HG03097 (cell line): ENCODE results near the gene CNOT6L.
"Not testable (repeated sequence)": the region's sequence is repeated elsewhere in the genome, so short reads cannot be mapped to it uniquely, and the experiment has no call there.

Experiments used
- ATAC-seq: cut with Tn5 transposase; IDR thresholded peaks from one replicate; pipeline ENCODE4 v1.9.1; 2021; ENCODE audit not compliant: unreplicated experiment, low FRiP score

Gene CNOT6L

GRCh38 chr4:77783895-77784294 is 35.3 kb downstream of the CNOT6L start:
- no peak for ATAC-seq

DNA sequence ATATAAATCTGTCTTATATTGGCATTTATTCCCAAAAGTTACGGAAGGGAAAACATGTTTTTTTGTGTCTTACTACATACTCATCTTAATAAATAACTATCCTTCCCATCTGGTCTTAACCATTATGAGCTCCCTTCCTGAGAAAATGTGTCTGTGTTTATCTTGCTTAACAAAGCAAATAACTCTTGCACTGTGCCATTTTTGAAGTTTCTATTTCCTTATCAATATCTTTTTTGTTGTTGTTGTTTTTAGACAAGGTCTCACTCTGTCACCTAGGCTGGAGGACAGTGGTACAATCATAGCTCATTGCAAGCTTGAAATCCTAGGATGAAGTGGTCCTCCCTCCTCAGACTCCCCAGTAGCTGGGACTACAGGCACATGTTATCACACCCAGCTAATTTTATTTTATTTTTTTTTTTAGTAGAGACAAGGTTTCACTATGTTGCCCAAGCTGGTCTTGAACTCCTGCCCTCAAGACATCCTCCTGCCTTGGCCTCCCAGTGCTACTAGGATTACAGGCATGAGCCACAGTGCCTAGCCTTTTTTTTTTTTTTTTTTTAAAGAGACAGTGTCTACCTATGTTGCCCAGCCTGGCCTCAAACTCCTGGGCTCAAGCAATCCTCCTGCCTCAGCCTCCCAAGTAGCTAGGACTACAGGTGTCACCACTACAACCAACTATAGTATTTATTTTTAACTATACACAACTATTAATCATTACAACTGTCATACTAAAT is 36.9 kb downstream of the CNOT6L start:
- no peak for ATAC-seq

DNA sequence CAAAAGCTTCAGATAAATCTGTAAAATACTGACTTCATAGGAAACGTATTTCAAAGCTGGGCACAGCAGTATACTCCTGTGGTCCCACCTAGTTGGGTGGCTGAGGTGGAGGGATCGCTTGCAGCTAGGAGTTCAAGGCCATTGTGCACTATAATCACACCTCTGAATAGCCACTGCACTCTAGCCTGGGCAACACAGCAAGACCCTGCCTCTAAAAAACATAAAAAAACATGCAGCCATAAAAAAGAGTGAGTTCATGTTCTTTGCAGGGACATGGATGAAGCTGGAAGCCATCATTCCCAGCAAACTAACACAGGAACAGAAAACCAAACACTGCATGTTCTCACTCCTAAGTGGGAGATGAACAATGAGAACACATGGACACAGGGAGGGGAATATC is 38.4 kb downstream of the CNOT6L start:
- not testable (repeated sequence) for ATAC-seq

DNA sequence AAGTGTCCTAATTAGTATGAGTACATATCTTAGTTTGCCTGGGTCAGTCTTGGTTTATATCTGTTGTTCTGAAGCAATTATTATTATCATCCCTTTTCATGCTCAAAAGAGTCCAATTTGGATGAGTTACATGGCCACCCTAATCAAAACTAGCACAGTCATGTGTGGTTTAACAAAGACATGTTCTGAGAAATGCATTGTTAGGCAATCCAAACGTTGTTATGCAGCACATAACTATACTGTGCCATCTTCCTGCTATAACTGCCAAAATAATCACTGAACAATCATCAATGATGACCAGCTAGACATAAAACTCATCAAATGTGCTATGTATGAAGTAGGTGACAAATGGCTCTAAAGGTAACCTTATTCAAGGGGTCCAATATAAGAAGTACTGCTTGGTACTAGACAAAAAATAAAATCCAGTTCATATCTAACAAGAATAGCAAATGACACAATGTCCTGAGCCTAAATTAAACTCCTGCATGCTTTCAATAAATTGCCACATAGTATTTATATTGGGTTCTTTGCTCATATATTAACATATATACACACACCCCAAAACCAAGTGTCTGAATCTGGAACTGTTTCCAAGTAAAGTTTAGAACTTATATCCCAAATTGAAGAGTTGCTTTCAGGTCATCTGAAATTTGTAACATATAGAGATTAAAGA is 41.9 kb downstream of the CNOT6L start:
- no peak for ATAC-seq

- ATAC-seq, result no peak
Observed at GRCh38 chr4:77776182-77777134, 42.7 kb downstream of the CNOT6L start.

DNA sequence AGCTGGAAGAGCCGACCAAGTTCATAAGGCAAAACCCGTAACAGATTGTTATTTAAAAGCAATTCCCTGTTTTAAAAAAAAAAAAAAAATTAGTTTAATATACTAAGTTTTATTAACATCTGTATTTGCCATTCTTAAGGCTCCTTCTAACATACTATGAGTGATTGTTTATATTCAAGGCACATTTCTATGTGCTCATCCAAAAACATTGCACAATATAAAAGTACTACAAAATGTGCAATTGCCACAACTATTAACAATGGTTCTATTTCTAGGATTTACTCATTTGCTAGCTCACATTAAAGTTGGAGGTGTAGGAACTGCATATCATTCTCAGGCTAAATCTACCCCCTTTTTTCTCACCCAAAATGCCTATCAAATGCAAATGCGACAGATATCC is 46.1 kb downstream of the CNOT6L start:
- ATAC-seq, result no peak

GRCh38 chr4:77771566-77771965 is 47.6 kb downstream of the CNOT6L start:
- ATAC-seq, result no peak

- no peak for ATAC-seq
Observed at GRCh38 chr4:77765720-77766119, 53.4 kb downstream of the CNOT6L start.

DNA sequence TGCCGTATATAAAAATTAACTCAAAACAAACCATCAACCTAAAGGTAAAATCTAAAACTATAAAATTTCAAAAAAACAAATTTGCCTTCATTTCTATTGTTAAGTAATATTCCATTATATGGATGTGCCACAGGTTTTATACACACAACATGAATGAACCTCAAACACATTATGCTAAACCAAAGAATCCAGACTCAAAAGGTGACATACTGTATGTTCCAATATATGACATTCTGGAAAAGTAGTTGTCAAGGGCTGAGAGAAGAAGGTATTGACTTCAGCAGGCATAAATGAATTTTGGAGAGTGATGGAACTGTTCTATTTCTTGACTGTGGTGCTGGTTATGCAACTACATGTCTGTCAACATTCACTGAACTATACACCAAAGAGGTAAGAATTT is 56.6 kb downstream of the CNOT6L start:
- ATAC-seq, result no peak

GRCh38 chr4:77761595-77761994 is 57.6 kb downstream of the CNOT6L start:
- ATAC-seq, result no peak

GRCh38 chr4:77758804-77759203 is 60.4 kb downstream of the CNOT6L start:
- no peak for ATAC-seq

DNA sequence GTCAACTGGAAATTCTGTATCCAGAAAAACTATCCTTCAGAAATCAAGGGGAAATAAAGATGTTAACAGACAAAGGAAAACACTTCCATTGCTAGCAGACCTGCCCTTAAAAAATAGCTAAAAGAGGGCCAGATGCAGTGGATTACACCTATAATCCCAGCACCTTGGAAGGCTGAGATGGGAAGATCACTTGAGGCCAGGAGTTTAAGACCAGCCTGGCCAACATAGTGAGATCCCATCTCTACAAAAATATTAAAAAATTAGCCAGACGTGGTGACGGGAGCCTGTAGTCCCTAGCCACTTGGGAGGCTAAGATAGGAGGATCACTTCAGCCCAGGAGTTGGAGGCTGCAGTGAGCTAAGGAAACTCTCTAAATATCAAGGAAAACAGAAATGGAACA is 67.4 kb downstream of the CNOT6L start:
- no peak for ATAC-seq

GRCh38 chr4:77745792-77746191 is 73.4 kb downstream of the CNOT6L start:
- no peak for ATAC-seq

- ATAC-seq, result no peak
Observed at GRCh38 chr4:77742054-77742453, 77.1 kb downstream of the CNOT6L start.

GRCh38 chr4:77740480-77740879 is 78.7 kb downstream of the CNOT6L start:
- ATAC-seq, result no peak

DNA sequence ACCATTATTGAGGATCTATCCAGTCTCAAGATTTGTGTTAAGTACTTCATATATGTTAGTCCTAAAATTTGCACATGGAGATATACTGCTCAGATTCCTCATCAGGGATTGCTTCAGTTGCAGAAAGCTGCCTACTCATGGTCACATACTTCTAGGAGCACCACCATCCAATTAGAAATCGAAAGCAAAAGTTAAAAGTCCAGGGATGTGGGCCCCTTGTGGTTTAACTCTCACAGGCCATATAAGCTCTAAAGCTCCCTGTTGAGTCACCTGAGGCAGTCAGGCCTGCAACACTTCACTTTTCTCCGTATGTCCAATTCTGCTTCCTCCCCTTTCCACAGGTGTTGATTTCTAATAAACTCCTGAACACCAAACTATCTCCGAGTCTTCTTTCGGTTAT is 84.2 kb downstream of the CNOT6L start:
- peak; percentile 92 for ATAC-seq

- ATAC-seq, result no peak
Observed at GRCh38 chr4:77731656-77732055, 87.5 kb downstream of the CNOT6L start.

GRCh38 chr4:77728420-77728819 is 90.7 kb downstream of the CNOT6L start:
- no peak for ATAC-seq

DNA sequence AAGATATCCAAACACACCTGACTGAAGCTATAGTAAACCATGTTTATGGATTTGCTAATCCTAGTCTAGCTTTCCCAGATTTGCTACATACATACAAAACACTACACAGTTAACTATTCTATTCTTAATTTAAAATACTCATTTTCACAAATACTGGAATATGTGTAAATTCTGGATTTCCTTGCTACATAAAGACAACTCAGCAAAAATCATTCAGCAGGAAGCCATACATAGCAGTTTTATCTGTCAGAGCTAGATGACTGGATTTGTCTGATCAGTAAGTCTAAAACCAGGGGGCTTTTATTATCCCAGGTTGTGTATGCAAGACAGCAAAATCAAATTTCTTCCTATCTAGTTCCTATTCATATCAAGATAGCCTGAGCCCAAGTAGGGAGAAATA is 98.1 kb downstream of the CNOT6L start:
- ATAC-seq, result no peak

DNA sequence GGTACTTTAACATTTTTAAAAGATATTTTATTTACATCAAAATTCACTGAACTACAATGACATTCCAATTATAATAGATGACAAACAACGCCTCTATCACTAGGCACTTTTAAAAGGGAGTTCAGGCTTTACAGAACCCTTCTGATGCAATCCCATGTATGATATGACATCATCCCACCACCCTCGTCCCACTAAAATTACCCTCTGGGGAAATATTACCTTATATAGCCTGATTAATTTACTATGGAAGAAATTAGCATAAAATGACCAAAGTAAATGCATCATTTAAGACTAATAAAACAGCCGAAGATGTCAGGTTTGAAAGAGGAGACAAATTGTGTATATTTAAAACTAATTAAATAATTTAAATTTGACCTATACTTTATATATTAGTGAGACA is 100.7 kb downstream of the CNOT6L start:
- ATAC-seq, result not testable (repeated sequence)
